IPS DF 6.9 (cell line): ENCODE results near the gene PYCR2.

Source experiments
- DNase-seq: peaks from one replicate; pipeline ENCODE4 v3.0.0-alpha.2; 2013; ENCODE audit warnings: low read depth, low spot score
- H3K27ac ChIP-seq: one replicate; pipeline ENCODE4 v1.5.1; 2013; ENCODE audit warnings: low read length, control low read depth
- H3K27me3 ChIP-seq: 2 replicates; pipeline ENCODE4 v1.6.1; 2013; ENCODE audit warnings: mild to moderate bottlenecking, low read length; ENCODE audit not compliant: control insufficient read depth, insufficient read depth
- H3K36me3 ChIP-seq: 2 replicates; pipeline ENCODE4 v1.6.1; 2013; ENCODE audit warnings: low read length; ENCODE audit not compliant: control insufficient read depth, insufficient read depth
- H3K4me1 ChIP-seq: 2 replicates; pipeline ENCODE4 v1.6.1; 2013; ENCODE audit warnings: low read length; ENCODE audit not compliant: control insufficient read depth, insufficient read depth
- H3K4me3 ChIP-seq: 2 replicates; pipeline ENCODE4 v1.5.1; 2013; ENCODE audit warnings: mild to moderate bottlenecking, low read length
- H3K9me3 ChIP-seq: 2 replicates; pipeline ENCODE4 v1.6.1; 2013; ENCODE audit warnings: low read length, inconsistent platforms; ENCODE audit not compliant: control insufficient read depth, insufficient read depth
- WGBS: extraction: QIAGEN DNeasy Blood & Tissue Kit; methylation state at CpG from one replicate; pipeline ENCODE4 v1.1.7; 2013; ENCODE audit warnings: mixed read lengths, missing lambda C conversion rate; ENCODE audit not compliant: insufficient read length, insufficient coverage; 5-methylcytosine and 5-hydroxymethylcytosine counted together

PYCR2 gene

DNA sequence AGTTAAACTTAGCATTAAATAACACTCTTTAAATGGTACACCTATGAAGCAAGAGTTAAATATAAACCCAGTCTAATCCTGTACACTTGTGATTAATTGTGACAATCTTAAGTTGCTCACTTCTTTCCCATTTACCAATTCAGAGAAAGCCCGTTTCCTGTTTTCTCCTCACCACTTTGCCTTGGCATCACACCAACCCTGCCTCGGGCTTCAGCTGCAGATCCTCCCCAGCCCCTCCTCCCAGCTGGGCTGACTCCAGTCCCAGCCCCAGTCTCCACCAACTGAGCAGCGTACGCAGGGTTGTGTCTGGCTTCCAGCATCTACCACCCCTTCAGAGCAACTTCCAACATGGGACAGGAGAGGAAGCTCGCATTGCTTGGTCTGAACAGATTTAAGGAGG, 4.1 kb downstream of the PYCR2 start:
- H3K4me3 ChIP-seq = no peak overlapping the region
- no peaks in the 10 kb centered on the region for H3K9me3 ChIP-seq
- DNase-seq = no peak
- H3K27me3 ChIP-seq = no peaks in the 10 kb centered on the region
- peaks cover 20% of the 10 kb centered on the region for H3K36me3 ChIP-seq
- WGBS = no CpG with 5 or more reads among the region's 5 CpGs
- no peaks in the 10 kb centered on the region for H3K4me1 ChIP-seq
- no peak overlapping the region for H3K27ac ChIP-seq

DNA sequence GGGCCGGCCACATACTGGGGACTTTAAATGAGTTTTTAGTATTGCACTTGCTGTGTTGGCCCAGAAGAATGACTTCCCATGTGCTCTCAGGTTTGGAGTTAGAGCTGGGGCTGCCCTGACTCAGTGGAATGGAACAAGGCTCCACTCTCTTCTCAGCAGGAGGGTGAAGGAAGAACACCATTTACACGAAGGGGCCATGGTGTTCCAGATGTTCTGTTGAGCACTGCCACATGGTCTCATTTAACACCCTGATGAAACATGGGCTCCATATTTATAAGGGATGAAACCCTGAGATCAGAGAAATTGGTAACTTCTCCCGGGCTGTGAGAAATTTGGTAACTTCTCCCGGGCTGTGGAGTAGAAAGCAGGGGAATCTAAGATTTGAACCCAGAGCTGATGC, 5.8 kb downstream of the PYCR2 start:
- H3K4me3 ChIP-seq = no peak overlapping the region
- no peak for DNase-seq
- H3K27me3 ChIP-seq = no peaks in the 10 kb centered on the region
- no peak overlapping the region for H3K27ac ChIP-seq
- H3K9me3 ChIP-seq = no peaks in the 10 kb centered on the region
- H3K36me3 ChIP-seq = peaks cover 20% of the 10 kb centered on the region
- H3K4me1 ChIP-seq = no peaks in the 10 kb centered on the region
- no CpG with 5 or more reads among the region's 4 CpGs for WGBS

DNA sequence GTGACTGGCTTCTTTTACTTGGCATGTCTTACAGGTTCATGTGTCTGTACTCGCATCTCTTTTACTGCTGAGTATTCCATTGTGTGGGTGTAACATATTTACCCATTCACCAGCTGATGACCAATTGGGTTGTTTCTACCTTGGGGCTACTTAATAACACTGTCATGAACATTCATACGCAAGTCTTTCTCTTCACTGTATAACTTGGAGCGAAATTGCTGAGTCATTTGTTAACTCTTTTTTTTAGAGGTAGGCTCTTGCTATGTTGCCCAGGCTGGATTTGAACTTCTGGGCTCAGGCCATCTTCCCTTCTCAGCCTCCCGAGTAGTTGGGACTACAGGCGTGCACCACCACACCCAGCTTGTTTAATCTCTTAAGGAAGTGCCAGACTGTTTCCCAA, 6.5 kb downstream of the PYCR2 start:
- peaks cover 20% of the 10 kb centered on the region for H3K36me3 ChIP-seq
- H3K4me1 ChIP-seq = no peaks in the 10 kb centered on the region
- no peaks in the 10 kb centered on the region for H3K27me3 ChIP-seq
- no peak overlapping the region for H3K27ac ChIP-seq
- H3K9me3 ChIP-seq = no peaks in the 10 kb centered on the region
- WGBS = no CpG with 5 or more reads among the region's 5 CpGs
- H3K4me3 ChIP-seq = no peak overlapping the region
- no peak for DNase-seq

DNA sequence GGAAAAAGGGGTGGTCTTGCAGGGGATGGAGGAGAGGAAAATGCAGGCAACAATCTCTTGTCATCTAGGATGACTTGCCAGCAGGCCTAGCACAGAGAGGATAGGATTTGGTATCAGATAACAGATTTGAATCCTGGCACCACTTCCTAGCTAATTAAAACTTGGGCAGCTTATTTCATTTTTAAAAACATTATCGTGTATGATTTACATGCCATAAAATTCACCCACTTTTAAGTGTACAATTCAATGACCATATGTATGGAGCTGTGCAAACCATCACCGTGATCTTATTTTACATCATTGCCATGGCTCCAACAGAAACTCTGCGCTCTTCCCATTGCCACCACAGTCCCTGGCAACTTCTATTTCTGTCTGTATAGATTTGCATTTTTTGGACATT, 6.9 kb downstream of the PYCR2 start:
- H3K27ac ChIP-seq = no peak overlapping the region
- no peaks in the 10 kb centered on the region for H3K9me3 ChIP-seq
- no peaks in the 10 kb centered on the region for H3K4me1 ChIP-seq
- H3K4me3 ChIP-seq = no peak overlapping the region
- no peaks in the 10 kb centered on the region for H3K27me3 ChIP-seq
- peaks cover 18% of the 10 kb centered on the region for H3K36me3 ChIP-seq
- WGBS = no CpG with 5 or more reads among the region's 3 CpGs
- DNase-seq = no peak

DNA sequence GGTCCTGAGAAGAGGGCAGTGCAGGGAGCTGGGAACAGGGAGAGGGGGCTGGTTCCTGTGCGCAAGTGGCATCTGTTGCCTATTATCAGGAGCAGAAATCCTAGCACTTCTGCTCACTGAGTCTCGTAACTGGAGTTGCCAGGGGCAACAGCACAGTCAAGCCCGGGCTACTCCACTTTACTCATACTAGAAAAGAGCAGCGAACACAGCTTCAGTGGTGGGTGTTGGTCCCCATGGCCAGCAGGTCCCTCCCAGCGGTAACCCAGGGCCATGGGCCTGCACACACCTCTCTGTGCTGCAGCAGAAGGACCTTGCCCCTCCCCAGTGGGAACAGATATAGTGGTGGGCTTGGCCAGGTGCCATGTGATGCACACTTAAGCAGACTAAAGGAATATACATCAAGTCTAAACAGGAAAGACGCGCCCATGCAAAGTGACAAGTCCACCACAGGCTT, 8.5 kb downstream of the PYCR2 start:
- peaks cover 3% of the 10 kb centered on the region; the same call in 1 of the 2 replicates for H3K4me1 ChIP-seq
- WGBS = no CpG with 5 or more reads among the region's 7 CpGs
- H3K27ac ChIP-seq = no peak overlapping the region
- H3K27me3 ChIP-seq = no peaks in the 10 kb centered on the region
- H3K9me3 ChIP-seq = no peaks in the 10 kb centered on the region
- H3K4me3 ChIP-seq = no peak overlapping the region
- DNase-seq = no peak
- H3K36me3 ChIP-seq = peaks cover 3% of the 10 kb centered on the region

DNA sequence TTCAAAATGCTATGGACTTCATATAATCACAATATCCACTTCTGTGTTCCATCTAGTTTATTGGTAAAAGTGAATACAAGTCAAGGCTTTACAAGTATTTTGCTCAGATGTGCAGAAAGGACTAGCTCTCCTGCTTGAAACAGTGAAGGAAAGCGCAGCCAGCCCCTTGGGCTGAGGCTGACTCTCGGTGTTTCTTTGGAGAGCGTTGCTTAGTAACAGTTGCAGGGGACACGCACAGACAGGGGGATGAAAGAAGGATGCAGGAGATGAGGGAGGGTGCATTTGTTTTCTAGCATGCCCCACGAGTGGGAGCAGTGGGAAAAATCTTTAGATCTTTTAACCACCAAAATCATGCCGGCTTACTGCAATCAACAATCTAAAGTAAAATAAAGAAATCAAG, 9.1 kb downstream of the PYCR2 start:
- no peaks in the 10 kb centered on the region for H3K27me3 ChIP-seq
- H3K27ac ChIP-seq = no peak overlapping the region
- no peak overlapping the region for H3K4me3 ChIP-seq
- peaks cover 3% of the 10 kb centered on the region; the same call in 1 of the 2 replicates for H3K4me1 ChIP-seq
- WGBS = no CpG with 5 or more reads among the region's 6 CpGs
- no peak for DNase-seq
- H3K9me3 ChIP-seq = no peaks in the 10 kb centered on the region
- peaks cover 2% of the 10 kb centered on the region for H3K36me3 ChIP-seq

DNA sequence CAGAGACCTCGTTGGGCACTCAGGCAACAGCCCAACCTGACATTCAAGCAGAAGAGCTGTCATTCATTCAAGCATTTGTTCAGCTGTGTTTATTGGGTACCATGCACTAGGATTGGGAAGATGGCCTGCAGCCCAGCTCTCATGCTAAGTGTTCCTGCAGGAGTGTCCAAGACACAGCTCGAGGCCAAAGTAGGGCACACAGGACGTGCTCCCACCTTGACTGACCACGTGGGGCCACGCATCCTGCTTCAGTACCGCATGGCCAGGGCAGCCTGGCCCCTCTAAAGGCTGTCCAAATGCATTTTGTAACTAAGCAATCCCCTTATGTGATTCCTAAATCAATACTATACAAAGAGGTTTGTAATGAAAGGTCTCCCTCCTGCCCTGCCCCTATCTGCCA, 9.7 kb downstream of the PYCR2 start:
- no peak overlapping the region for H3K4me3 ChIP-seq
- no peak overlapping the region for H3K27ac ChIP-seq
- H3K4me1 ChIP-seq = peaks cover 3% of the 10 kb centered on the region; the same call in 1 of the 2 replicates
- no peaks in the 10 kb centered on the region; the same call in 1 of the 2 replicates for H3K36me3 ChIP-seq
- H3K27me3 ChIP-seq = no peaks in the 10 kb centered on the region
- no peaks in the 10 kb centered on the region for H3K9me3 ChIP-seq
- WGBS = no CpG with 5 or more reads among the region's 6 CpGs
- DNase-seq = no peak

DNA sequence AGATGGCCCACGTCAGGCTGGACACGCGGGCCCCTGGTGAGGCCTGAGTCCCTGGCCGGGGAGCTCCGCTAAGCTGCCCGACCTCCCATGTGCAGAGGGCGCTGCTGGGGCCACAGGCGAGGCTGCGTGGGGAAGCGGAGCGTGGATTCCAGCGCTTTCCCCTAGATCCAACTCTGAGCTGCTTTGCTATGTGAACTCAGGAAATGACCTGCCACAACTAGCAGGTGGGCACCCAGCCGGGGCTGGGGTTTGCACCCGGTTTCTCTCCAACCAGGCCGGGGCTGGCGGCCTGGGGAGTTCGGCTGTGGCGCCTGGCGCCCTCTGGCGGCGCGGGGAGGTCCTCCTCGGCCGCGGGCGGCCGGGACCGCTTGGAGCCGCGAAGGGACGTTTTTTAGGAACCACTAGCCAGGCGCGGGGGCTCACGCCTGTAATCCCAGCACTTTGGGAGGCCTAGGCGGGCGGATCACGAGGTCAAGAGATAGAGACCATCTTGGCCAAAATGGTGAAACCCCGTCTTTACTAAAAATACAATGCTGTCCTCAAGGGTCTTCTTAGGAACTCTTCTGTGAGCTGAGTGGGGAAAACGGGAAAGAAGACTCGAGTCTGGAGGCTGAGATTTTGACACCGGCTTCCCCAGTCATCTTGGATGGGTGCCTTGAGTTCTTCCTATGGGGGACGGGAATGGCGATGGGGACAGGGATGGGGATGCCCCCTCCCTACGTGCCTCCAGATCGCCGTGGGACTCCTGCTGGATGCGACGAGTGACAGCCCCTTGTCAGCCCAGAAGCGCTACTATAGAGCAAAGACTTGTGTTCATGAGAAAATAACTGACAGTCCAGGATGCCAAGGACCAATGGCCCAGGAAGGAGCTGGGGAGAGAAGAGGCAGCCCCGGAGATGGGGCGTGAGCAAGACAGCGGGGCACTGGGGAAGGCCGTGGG, 12.6 kb downstream of the PYCR2 start:
- Histone ChIP-seq H3K9me3 (no peaks in the 10 kb centered on the region), H3K4me3 (no peak overlapping the region), H3K27me3 (no peaks in the 10 kb centered on the region), H3K27ac (no peak overlapping the region), H3K4me1 (peaks cover 3% of the 10 kb centered on the region; the same call in 1 of the 2 replicates), H3K36me3 (no peaks in the 10 kb centered on the region; the same call in 1 of the 2 replicates)
- WGBS = no CpG with 5 or more reads among the region's 53 CpGs
- no peak for DNase-seq

DNA sequence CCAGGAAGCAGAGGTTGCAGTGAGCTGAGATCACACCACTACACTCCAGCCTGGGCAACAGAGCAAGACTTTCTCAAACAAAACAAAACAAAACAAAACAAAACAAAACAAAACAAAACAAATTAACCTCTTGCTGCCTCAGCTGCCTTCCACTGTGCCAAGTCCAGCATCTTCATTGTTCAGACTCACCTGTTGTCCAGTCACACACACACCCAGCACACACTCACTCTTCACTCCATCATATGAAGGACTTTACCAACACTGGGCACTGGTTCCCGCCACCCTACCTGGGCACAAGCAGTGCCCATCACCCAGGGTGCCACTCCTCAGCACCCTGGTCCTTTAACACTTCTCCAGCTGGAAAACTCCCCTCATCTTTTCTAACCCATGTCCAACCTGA, 14.6 kb downstream of the PYCR2 start:
- no peaks in the 10 kb centered on the region for H3K27me3 ChIP-seq
- no CpG with 5 or more reads among the region's 1 CpG for WGBS
- H3K36me3 ChIP-seq = no peaks in the 10 kb centered on the region; the same call in 1 of the 2 replicates
- DNase-seq = no peak
- H3K4me1 ChIP-seq = peaks cover 3% of the 10 kb centered on the region; the same call in 1 of the 2 replicates
- no peak overlapping the region for H3K4me3 ChIP-seq
- H3K27ac ChIP-seq = no peak overlapping the region
- no peaks in the 10 kb centered on the region for H3K9me3 ChIP-seq

DNA sequence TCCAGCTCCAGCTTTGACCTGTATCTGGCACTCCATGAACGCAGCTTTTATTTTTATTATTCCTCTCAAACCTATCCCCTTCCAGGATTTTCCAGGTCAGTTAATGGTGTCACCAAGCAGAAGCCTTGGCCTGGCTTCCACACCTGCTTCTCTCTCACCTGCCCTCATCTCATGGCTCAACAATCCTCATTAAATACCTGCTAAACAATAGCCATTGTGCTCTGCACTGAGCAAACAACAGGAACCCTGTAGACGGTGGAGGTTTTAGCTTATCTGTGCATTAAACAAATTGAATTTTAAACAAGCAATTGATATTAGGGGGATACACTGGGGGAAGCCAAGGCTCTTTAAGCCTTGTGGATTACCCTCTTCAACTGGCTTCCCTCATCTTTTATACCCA, 15.3 kb downstream of the PYCR2 start:
- Histone ChIP-seq H3K27ac (no peak overlapping the region), H3K4me1 (peaks cover 3% of the 10 kb centered on the region; the same call in 1 of the 2 replicates), H3K9me3 (no peaks in the 10 kb centered on the region), H3K4me3 (no peak overlapping the region), H3K36me3 (no peaks in the 10 kb centered on the region; the same call in 1 of the 2 replicates), H3K27me3 (no peaks in the 10 kb centered on the region)
- no peak for DNase-seq
- no CpG with 5 or more reads among the region's 2 CpGs for WGBS
